ENCODE results near the gene SPG21. TPM values are rescaled to one million over a fixed set of nuclear protein-coding genes. Genes with fewer than 3 reads are reported as not detected.

Gene SPG21
- total and polyA plus RNA-seq, 2 of the 13 experiments (the other 11 are each of a cell fraction or from before 2014, with no cell fraction given), result 36.7 to 42.4 TPM

DNA sequence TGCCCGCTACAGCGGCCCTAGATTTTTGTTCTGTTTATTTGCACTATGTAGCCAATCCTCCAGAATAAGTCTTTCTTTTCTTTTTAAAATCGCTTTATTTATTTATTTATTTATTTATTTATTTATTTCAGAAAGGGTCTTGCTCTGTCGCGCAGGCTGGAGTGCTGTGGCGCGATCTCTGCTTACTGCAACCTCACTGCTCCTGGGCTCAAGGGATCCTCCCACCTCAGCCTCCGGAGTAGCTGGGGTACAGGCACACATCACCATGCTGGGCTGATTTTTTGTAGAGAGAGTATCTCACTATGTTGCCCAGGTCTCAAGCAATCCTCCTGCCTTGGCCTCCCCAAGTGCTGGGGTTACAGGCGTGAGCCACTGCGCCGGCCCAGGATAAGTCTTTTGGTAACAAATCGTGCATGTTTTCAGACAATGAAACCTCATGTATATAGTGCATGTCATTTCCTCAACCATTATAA lies 40.1 kb upstream of the SPG21 start (continued):
- TF ChIP-seq, protein P1, sequence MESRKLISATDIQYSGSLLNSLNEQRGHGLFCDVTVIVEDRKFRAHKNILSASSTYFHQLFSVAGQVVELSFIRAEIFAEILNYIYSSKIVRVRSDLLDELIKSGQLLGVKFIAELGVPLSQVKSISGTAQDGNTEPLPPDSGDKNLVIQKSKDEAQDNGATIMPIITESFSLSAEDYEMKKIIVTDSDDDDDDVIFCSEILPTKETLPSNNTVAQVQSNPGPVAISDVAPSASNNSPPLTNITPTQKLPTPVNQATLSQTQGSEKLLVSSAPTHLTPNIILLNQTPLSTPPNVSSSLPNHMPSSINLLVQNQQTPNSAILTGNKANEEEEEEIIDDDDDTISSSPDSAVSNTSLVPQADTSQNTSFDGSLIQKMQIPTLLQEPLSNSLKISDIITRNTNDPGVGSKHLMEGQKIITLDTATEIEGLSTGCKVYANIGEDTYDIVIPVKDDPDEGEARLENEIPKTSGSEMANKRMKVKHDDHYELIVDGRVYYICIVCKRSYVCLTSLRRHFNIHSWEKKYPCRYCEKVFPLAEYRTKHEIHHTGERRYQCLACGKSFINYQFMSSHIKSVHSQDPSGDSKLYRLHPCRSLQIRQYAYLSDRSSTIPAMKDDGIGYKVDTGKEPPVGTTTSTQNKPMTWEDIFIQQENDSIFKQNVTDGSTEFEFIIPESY (CRISPR knock-in tag; IDR thresholded peaks at IDR 0.05), result 0 out of 2 replicates have a peak, but pooled peaks have one; percentile 20
- TF ChIP-seq WIZ (CRISPR knock-in tag; IDR thresholded peaks at IDR 0.05), result no peak
- TF ChIP-seq CCDC6 (CRISPR knock-in tag; IDR thresholded peaks at IDR 0.05), result 0 out of 2 replicates have a peak, but pooled peaks have one; percentile 25
- TF ChIP-seq GABPB1 (CRISPR knock-in tag; IDR thresholded peaks at IDR 0.05), result no peak
- TF ChIP-seq U2AF2 (IDR thresholded peaks at IDR 0.05; ENCODE audit: low read depth, low read length), result no peak
- TF ChIP-seq ZNF768 (CRISPR knock-in tag; IDR thresholded peaks at IDR 0.05), result 0 out of 2 replicates have a peak, but pooled peaks have one; percentile 42

DNA sequence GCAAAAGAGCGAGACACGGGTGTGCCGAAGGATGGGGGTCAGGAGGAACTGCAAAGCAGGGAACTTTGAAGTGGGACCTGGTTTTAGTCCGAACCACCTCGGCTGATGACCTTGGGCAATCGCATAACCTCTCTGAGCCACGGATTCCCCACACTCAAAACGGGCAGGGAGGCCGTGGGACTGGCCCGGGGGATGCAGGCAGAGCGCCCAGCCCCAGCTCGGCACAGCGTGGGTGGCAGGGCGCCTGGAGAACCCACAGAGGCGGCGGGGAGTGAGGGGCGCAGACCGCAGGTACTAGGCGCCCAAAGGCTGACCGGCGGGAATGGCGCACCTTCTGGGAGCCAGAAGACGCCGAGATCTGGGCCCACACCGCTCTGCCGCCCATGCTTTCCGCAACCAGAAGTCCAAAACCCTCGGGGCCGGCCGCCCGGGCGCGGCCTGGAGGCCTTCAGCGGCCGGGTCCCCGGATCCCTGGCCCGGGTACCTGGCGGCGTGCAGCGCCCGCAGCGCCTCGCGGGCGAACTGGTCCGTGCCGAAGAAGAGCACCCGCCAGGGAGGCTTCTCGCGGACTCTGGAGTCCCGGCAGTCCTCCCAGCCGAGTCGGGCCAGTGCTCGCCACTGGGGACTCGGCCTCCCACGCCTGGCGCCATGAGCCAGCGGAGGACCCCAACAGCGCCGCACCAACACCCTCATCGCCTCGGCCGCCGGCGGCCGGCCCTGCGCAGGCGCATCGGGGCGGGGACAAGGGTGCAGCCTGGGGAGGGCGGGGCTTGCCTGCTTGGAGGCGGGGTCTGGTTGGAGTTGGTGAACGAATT lies 39.4 kb upstream of the SPG21 start, which contains the start of gene MTFMT:
MTFMT (minus strand) TSS at position 719 of the 815 bp plus-strand sequence; CDS start at position 693, 26 bp downstream.
- H3K9ac ChIP-seq (ENCODE audit: insufficient read depth, low read depth, low read length), result peak within 1 kb of the TSS; percentile 87
- CTCF ChIA-PET (ENCODE audit: low intra/inter-chr PET ratio, low total read pairs), result interaction anchor here (0.9 kb wide), 1 partner anchor 25 kb away, joined by 3 read pairs; no protein-coding TSS in a partner anchor
- BruUV-seq (replicated peaks), result no TSS peak
- H3K4me3 ChIP-seq (replicated peaks in 1 of 3; ENCODE audit: insufficient read depth in 1 of 3, low read depth in 2 of 3, low read length in 3 of 3), result peak within 1 kb of the TSS; percentile 89 to 97 (median 95)
- H3K4me1 ChIP-seq (ENCODE audit: insufficient read depth, low read length), result peaks cover 52% of the 10 kb centered on the region
- 2% methylated on average over 6 of the region's 73 CpGs for WGBS (ENCODE audit: low lambda C conversion rate)
- H4K20me1 ChIP-seq (ENCODE audit: insufficient read depth, low read length), result no peaks in the 10 kb centered on the region
- FAIRE-seq (no peak), ATAC-seq (peak; percentile 73), DNase-seq (ENCODE audit: low spot score) (peak; percentile 68)
- H3K27ac ChIP-seq (ENCODE audit: extremely low read length, insufficient read depth, low read length), result peak within 1 kb of the TSS; percentile 66
- H3K4me2 ChIP-seq (ENCODE audit: low read depth, low read length), result peak within 1 kb of the TSS; percentile 85
- peaks cover 5 to 18% of the 10 kb centered on the region in 2 experiments; a peak in 3 of 5 replicates for H3K36me3 ChIP-seq (replicated peaks in 1 of 2; ENCODE audit: control insufficient read depth in 1 of 2, insufficient read depth in 2 of 2, low read length in 2 of 2)
- no peak within 1 kb of the TSS for H2AFZ ChIP-seq (ENCODE audit: low read length)
- in situ Hi-C loops (cut with HindIII; ENCODE audit: extremely low pct_ligation_motif_present, low pct_unique_long_range_greater_than_20kb), result no loop called here
- H3K79me2 ChIP-seq (ENCODE audit: insufficient read depth, low read length), result peaks cover 15% of the 10 kb centered on the region
- no peaks in the 10 kb centered on the region; a peak in 1 of 5 replicates for H3K27me3 ChIP-seq (ENCODE audit: control insufficient read depth in 1 of 2, insufficient read depth in 2 of 2, low read length in 2 of 2)
- POLR2A ChIA-PET, result no interaction called here
- intact Hi-C loops (cut with micrococcal nuclease; ENCODE audit: unreplicated experiment), result no loop called here
- no peaks in the 10 kb centered on the region for H3K9me3 ChIP-seq (ENCODE audit: low read length)
- TF ChIP-seq ZNF430 (CRISPR knock-in tag; IDR thresholded peaks at IDR 0.05) (no peak; the same call in none of the 2 replicates), ZNF484 (CRISPR knock-in tag; IDR thresholded peaks at IDR 0.05; ENCODE audit: borderline replicate concordance, low read depth) (no peak), DZIP1 (CRISPR knock-in tag; IDR thresholded peaks at IDR 0.05) (no peak), ZFY (CRISPR knock-in tag; IDR thresholded peaks at IDR 0.05) (peak; percentile 94), ISX (CRISPR knock-in tag; conservative IDR thresholded peaks at IDR 0.05) (no peak; the same call in 1 of the 2 replicates), ZNF644 (CRISPR knock-in tag; IDR thresholded peaks at IDR 0.05; ENCODE audit: low read depth) (no peak), ZNF549 (CRISPR knock-in tag; IDR thresholded peaks at IDR 0.05) (no peak), ZNF354B (CRISPR knock-in tag; IDR thresholded peaks at IDR 0.05) (no peak), ZNF468 (CRISPR knock-in tag; IDR thresholded peaks at IDR 0.05) (0 out of 2 replicates have a peak, but pooled peaks have one; percentile 15)
- TF ChIP-seq, protein P2, sequence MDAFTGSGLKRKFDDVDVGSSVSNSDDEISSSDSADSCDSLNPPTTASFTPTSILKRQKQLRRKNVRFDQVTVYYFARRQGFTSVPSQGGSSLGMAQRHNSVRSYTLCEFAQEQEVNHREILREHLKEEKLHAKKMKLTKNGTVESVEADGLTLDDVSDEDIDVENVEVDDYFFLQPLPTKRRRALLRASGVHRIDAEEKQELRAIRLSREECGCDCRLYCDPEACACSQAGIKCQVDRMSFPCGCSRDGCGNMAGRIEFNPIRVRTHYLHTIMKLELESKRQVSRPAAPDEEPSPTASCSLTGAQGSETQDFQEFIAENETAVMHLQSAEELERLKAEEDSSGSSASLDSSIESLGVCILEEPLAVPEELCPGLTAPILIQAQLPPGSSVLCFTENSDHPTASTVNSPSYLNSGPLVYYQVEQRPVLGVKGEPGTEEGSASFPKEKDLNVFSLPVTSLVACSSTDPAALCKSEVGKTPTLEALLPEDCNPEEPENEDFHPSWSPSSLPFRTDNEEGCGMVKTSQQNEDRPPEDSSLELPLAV (CRISPR knock-in tag; conservative IDR thresholded peaks at IDR 0.05; ENCODE audit: low read depth), result no peak
